GM18868 (cell line): ENCODE results near the gene RRAD.

ENCODE experiments used
- ATAC-seq: cut with Tn5 transposase; IDR thresholded peaks from one replicate; pipeline ENCODE4 v1.9.1; 2021; ENCODE audit warnings: mild to moderate bottlenecking, moderate library complexity; ENCODE audit not compliant: unreplicated experiment

Gene RRAD

DNA sequence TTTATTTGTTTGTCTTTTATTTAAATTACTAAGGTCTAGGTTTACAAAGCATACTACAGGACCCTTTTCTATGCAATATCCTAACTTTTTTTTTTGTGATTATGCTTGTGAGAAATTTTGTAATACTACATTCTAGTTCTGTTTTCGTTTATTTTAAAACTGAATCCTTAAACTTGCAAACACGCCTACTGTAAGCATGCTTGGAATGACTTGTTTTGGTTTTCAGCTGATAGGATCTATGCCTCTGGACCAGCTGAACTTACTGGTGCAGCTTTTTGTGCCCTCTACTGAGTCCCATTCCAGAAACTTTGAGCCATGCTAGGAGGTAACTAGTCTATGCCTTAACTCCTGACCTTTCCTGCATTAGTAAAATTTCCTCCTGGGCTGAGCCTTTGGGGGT is 39.0 kb downstream of the RRAD start:
- ATAC-seq, result no peak

DNA sequence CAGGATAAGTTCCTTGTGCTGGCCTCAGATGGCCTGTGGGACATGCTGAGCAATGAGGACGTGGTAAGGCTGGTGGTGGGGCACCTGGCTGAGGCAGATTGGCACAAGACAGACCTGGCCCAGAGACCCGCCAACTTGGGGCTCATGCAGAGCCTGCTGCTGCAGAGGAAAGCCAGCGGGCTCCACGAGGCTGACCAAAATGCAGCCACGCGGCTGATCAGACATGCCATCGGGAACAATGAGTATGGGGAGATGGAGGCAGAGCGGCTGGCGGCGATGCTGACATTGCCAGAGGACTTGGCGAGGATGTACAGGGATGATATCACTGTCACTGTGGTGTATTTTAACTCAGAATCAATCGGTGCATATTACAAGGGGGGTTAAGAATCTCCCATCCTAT is 39.8 kb downstream of the RRAD start:
- no peak for ATAC-seq

DNA sequence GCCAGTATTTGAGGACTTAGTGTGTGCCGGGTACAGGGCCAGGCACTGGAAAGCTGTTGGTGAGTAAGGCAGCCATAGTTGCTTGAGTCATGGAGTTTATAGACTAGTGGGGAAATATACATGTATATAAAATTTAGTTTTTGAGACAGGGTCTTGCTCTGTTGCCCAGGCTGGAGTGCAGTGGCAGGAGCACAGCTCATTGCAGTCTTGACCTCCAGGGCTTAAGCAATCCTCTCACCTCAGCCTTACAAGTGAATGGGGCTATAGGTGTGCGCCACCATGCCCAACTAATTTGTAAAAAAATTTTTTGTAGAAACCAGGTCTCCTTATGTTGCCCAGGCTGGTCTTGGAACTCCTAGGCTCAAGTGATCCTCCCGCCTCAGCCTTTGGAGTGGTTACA is 42.6 kb downstream of the RRAD start:
- ATAC-seq, result no peak

DNA sequence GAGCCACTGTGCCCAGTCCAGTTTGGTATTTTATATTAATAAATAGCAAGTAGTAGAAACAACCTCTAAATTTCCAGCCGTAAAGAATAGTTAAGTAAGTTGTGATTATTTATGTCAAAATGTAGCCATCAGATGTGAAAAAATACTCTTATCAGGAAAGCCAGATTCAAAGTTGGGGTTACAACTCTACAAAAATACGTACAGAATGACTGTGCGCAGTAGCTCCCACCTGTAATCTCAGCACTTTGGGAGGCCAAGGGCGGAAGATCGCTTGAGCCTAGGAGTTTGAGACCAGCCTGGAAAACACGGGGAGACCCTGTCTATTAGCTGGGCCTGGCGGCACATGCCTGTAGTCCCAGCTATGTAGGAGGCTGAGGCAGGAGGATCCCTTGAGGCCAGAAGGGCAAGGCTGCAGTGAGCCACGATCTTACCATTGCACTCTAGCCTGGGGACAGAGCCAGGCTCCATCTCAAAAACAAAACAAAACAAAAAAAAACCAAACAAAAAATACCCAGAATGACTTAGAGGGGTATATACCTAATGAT is 43.3 kb downstream of the RRAD start:
- no peak for ATAC-seq

- ATAC-seq, result no peak
Measured at GRCh38 chr16:66881560-66881959, 43.8 kb downstream of the RRAD start.

DNA sequence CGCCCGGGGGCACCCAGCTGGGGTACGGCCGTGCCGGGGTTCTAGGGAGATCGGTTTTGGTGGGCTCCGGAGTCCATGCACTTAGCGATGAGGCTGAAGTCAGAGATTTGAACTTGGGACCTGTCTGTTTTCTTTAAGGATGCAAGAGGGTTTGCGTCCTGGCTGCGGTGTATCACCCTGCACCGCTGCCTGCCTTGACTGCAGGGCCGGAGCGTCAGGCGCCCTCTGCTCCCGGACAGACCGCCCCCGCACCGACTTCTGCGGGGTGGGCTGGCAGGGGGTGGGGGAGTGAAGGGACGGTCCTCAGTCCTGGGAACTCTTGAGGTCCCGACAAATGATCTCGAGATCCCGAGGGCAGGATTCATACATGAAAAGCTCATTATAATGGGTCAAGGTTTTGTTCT is 44.3 kb downstream of the RRAD start:
- ATAC-seq, result peak; percentile 2

GRCh38 chr16:66880288-66881013 is 44.9 kb downstream of the RRAD start, which contains the start of gene PDP2:
PDP2 (plus strand) TSS chr16:66880515; CDS start chr16:66884285, 3,770 bp downstream.
- ATAC-seq, result peak; percentile 97

DNA sequence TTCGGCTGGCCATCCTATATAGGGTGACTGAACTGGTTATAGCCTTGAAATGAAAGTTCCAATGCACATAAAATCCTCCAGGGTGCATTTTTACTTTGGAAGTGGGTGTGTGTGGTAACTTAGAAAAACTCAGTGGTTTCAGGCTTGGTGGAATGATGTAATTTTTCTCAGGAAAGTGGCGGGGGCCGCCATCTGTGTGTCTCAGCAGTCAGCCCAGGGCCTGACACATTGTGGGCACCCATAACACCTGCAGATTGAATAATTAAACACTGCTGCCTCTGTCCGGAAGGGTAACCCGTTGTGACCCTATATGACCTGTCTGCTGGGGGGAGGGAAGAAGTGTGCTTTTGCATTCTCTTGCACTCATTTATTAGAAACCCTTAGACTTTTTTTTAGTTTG is 47.3 kb downstream of the RRAD start:
- ATAC-seq, result no peak

- ATAC-seq, result no peak
Measured at GRCh38 chr16:66874079-66874775, 51.1 kb downstream of the RRAD start.

DNA sequence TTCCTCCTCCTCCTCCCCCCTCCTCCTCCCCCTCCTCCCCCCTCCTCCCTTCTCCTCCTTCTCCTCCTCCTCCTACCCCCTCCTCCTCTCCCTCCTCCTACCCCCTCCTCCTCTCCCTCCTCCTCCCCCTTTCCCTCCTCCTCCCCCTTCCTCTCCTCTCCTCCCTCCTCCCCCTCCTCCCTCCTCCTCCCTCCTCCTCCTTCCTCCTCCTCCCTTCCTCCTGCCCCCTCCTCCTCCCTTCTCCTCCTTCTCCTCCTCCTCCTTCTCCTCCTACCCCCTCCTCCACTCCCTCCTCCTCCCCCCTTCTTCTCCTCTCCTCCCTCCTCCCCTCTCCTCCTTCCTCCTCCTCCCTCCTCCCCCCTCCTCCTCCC is 51.7 kb downstream of the RRAD start:
- ATAC-seq, result no peak

- peak; percentile 83 for ATAC-seq
Measured at GRCh38 chr16:66872943-66873684, 52.2 kb downstream of the RRAD start.

DNA sequence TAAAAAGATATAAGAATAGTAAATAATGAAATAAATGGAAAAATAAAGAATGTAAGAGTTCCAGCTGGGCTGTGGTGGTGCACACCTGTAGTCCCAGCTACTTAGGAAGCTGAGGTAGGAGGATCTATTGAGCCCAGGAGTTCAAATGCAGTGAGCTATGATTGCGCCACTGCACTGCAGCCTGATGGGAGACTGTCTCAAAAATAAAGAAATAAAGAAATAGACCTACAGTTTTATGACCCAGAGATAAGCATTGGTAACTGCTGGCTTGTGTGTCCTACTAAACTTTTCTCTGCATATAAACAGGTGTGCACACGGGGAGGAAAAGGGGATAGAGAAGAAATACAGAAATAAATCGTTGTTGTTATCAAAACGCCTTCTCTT is 52.8 kb downstream of the RRAD start:
- ATAC-seq, result no peak

DNA sequence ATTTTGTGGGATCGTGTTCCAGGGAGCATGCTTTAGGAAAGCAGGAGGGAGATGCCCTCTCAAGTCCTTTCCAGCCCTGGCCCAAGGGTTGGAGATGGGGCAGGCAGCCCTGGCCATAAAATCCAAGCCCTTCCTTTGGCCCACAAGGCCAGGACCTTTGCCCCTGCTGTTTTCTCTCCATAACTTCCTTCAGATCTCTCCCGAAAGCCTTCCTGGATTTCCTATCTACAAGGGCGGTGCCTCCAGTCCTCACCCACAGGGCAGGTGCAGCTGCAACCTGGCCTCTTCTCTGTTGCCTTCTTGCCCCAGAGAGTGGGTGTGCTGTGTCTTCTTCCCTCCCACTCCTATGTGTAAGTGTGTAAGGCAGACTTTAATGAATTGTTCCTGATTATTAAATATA is 53.5 kb downstream of the RRAD start:
- ATAC-seq, result no peak
